Fibroblast of gingiva (primary cell): ENCODE results near the gene FHDC1.
"Not testable (repeated sequence)": the region's sequence is repeated elsewhere in the genome, so short reads cannot be mapped to it uniquely, and the experiment has no call there.

ENCODE experiments used
- DNase-seq: peaks from one replicate; pipeline ENCODE4 v3.0.0-alpha.2; 2011; ENCODE audit warnings: low read depth

FHDC1 gene

GRCh38 chr4:152935631-152936445, at the start of gene FHDC1:
FHDC1 (plus strand) TSS chr4:152936323; CDS start chr4:152943058, 6,735 bp downstream.
- DNase-seq, result no peak

GRCh38 chr4:152887981-152888380, 48.1 kb upstream of the FHDC1 start:
- no peak for DNase-seq

- no peak for DNase-seq
Observed at GRCh38 chr4:152892974-152893373, 43.1 kb upstream of the FHDC1 start.

- DNase-seq, result peak; percentile 63
Observed at GRCh38 chr4:152894673-152895072, 41.5 kb upstream of the FHDC1 start.

- peak; percentile 67 for DNase-seq
Observed at GRCh38 chr4:152896811-152897210, 39.3 kb upstream of the FHDC1 start.

- DNase-seq, result not testable (repeated sequence)
Observed at GRCh38 chr4:152898133-152898532, 38.0 kb upstream of the FHDC1 start.

- DNase-seq, result no peak
Observed at GRCh38 chr4:152898606-152899005, 37.5 kb upstream of the FHDC1 start.

- DNase-seq, result no peak
Observed at GRCh38 chr4:152900395-152900794, 35.7 kb upstream of the FHDC1 start.

GRCh38 chr4:152901205-152901604, 34.9 kb upstream of the FHDC1 start:
- no peak for DNase-seq

- no peak for DNase-seq
Observed at GRCh38 chr4:152903658-152904057, 32.5 kb upstream of the FHDC1 start.

- no peak for DNase-seq
Observed at GRCh38 chr4:152909901-152910300, 26.2 kb upstream of the FHDC1 start.

- no peak for DNase-seq
Observed at GRCh38 chr4:152910521-152910920, 25.6 kb upstream of the FHDC1 start.

GRCh38 chr4:152917543-152918395, 18.4 kb upstream of the FHDC1 start:
- DNase-seq, result no peak

- no peak for DNase-seq
Observed at GRCh38 chr4:152919826-152920225, 16.3 kb upstream of the FHDC1 start.

- no peak for DNase-seq
Observed at GRCh38 chr4:152920768-152921167, 15.4 kb upstream of the FHDC1 start.

- DNase-seq, result no peak
Observed at GRCh38 chr4:152921284-152921683, 14.8 kb upstream of the FHDC1 start.

- no peak for DNase-seq
Observed at GRCh38 chr4:152925851-152926250, 10.3 kb upstream of the FHDC1 start.

GRCh38 chr4:152926959-152927358, 9.2 kb upstream of the FHDC1 start:
- no peak for DNase-seq

GRCh38 chr4:152927737-152928136, 8.4 kb upstream of the FHDC1 start:
- no peak for DNase-seq

GRCh38 chr4:152928286-152928685, 7.8 kb upstream of the FHDC1 start:
- DNase-seq, result no peak

- no peak for DNase-seq
Observed at GRCh38 chr4:152929888-152930287, 6.2 kb upstream of the FHDC1 start.

GRCh38 chr4:152935143-152935542, 980 bp upstream of the FHDC1 start:
- DNase-seq, result no peak
